Lower leg skin (tissue), 4 donors: Measurements from ENCODE around the gene WDFY2. TPM values are rescaled to one million over a fixed set of nuclear protein-coding genes. Genes with fewer than 3 reads are reported as not detected.
"Not testable (repeated sequence)": the region's sequence is repeated elsewhere in the genome, so short reads cannot be mapped to it uniquely, and the experiment has no call there.

Experiments used
- DNase-seq, 2 donors: peaks; one replicate each; pipeline ENCODE4 v3.0.0-alpha.2; 2019; ENCODE audit warnings: low spot score in 2 of 2
- H3K4me3 ChIP-seq: fragments of 200-600 bp; sonication (generic); 2 replicates; pipeline ENCODE4 v1.5.1; 2017; ENCODE audit warnings: mild to moderate bottlenecking, low read depth; ENCODE audit not compliant: poor library complexity, severe bottlenecking
- CTCF ChIP-seq, 3 donors: fragments of 450-650 bp; IDR thresholded peaks; one replicate each; pipeline ENCODE4 v1.5.1; 2016; ENCODE audit warnings: antibody characterized with exemption in 3 of 3, mild to moderate bottlenecking in 3 of 3, moderate library complexity in 2 of 3
- POLR2A ChIP-seq, 2 donors: fragments of 450-650 bp; IDR thresholded peaks; one replicate each; pipeline ENCODE4 v1.6.1; 2016 to 2017; ENCODE audit warnings: antibody characterized with exemption in 2 of 2, mild to moderate bottlenecking in 1 of 2, moderate library complexity in 1 of 2
- WGBS, 2 donors: methylation state at CpG; one replicate each; pipeline ENCODE4 v1.1.5; 2018; 5-methylcytosine and 5-hydroxymethylcytosine counted together
- intact Hi-C: fragments of 100-400 bp; cut with DNase I; formaldehyde crosslinking; loops from one replicate; pipeline ENCODE4 v1.15.0; 2023; ENCODE audit warnings: low total_unique reads
- total RNA-seq, 4 donors: library from RNA; depleted of rRNA; stranded (reverse); fragments of >200 nt; gene quantifications; one replicate each; pipeline ENCODE4 v1.1.0, GENCODE V29; 2016

WDFY2 gene
- total RNA-seq, 4 donors from 2014 or later: 20.1 to 40.3 (median 22.4) TPM

- intact Hi-C loops: no loop called here
- TF ChIP-seq POLR2A (IDR thresholded peaks at IDR 0.05) (no peak), CTCF (IDR thresholded peaks at IDR 0.05) (no peak)
- WGBS, 2 donors: 41 to 56% methylated on average over 9 of the region's 9 CpGs
- no peak overlapping the region for H3K4me3 ChIP-seq
- no peak for DNase-seq
Measured at GRCh38 chr13:51542346-51543242, 41.7 kb upstream of the WDFY2 start.

DNA sequence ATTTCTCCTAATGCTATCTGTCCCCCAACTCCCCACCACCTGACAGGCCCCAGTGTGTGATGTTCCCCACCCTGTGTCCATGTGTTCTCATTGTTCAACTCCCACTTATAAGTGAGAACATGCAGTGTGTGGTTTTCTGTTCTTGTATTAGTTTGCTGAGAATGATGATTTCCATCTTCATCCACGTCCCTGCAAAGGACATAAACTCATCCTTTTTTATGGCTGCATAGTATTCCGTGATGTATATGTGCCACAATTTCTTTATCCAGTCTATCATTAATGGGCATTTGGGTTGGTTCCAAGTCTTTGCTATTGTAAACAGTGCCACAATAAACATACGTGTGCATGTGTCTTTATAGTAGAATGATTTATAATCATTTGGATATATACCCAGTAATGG lies 38.8 kb upstream of the WDFY2 start:
- DNase-seq: not testable (repeated sequence)

DNA sequence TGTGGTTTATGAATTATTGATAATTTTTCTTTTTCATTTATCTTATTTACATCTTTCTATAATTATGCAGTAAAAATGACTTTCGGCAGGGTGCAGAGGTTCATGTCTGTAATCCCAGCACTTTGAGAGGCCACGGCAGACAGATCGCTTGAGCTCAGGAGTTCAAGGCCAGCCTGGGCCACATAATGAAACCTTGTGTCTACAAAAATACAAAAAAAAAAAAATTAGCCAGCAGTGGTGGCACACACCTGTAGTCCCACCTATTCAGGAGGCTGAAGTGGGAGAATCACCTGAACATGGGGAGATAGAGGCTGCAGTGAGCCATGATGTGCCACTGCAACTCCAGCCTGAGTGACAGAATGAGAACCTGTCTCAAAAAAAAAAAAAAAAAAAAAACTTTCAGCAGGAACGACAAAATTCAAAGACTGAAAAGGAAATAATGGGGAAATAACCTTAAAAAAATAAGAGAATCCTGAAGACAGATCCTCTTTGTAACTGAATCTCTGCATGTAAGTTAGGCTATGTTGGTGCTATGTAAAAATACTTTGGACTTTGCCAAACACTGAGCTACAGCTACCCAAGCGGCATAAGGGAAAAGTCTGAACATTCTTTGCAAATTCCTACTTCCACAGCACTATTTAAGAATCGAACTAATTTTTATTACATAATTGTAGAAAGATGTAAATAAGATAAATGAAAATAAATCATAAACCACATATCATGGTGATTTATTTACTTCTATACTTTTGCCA lies 36.7 kb upstream of the WDFY2 start:
- no peak for DNase-seq
- WGBS, 2 donors: 88 to 89% methylated on average over 6 of the region's 6 CpGs
- TF ChIP-seq POLR2A (IDR thresholded peaks at IDR 0.05) (no peak), CTCF (IDR thresholded peaks at IDR 0.05) (no peak)
- intact Hi-C loops: no loop called here
- no peak overlapping the region for H3K4me3 ChIP-seq

More for the DNA sequence above, 38.8 kb upstream of the WDFY2 start:
- WGBS, 2 donors: 76 to 89% methylated on average over 3 of the region's 3 CpGs
- H3K4me3 ChIP-seq, intact Hi-C loops: not testable (repeated sequence)

DNA sequence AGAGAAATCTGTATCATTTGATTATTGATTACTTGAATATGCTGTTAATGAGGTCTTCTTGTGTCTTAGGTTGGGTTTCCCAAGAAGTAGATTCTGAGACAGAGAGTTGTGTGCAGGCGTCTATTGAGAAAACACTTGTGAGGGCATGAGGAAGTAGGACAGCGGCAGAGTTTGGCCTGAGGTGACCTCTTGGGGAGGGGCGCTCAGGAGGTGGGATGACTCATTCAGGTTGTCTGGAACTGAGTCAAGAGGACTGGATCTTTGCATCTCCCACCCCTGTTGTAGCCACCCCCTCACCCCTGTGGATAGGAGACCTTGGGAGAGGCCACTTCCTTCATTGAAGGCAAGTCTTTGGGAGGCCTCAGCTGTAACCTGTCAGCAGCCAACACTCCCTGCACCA lies 35.2 kb upstream of the WDFY2 start:
- no peak overlapping the region for H3K4me3 ChIP-seq
- DNase-seq: peak in 1 of 2 donors; percentile 82
- 50 to 67% methylated on average over 3 of the region's 3 CpGs for WGBS, 2 donors
- intact Hi-C loops: no loop called here
- TF ChIP-seq POLR2A (IDR thresholded peaks at IDR 0.05): no peak
- no peak for TF ChIP-seq CTCF (IDR thresholded peaks at IDR 0.05)

DNA sequence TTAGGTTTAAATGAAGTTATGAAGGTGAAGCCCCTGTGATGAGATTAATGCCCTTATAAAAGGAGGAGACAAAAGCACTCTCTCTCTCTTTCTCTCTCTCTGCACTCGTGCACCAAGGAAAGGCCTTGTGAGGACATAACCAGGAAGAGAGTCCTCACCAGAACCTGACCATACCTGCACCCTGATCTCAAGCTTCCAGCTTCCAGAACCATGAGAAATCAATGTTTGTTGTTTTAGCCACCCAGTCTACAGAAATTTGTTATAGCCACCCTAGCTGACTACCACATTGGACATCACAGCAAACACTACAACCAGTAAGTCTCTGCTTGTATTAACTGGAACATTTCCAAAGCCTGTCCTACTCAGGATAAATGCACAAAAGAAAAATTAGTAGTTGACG lies 34.7 kb upstream of the WDFY2 start:
- H3K4me3 ChIP-seq: no peak overlapping the region
- TF ChIP-seq POLR2A (IDR thresholded peaks at IDR 0.05) (no peak), CTCF (IDR thresholded peaks at IDR 0.05) (no peak)
- 70 to 81% methylated on average over 2 of the region's 2 CpGs for WGBS, 2 donors
- intact Hi-C loops: no loop called here
- DNase-seq: no peak

DNA sequence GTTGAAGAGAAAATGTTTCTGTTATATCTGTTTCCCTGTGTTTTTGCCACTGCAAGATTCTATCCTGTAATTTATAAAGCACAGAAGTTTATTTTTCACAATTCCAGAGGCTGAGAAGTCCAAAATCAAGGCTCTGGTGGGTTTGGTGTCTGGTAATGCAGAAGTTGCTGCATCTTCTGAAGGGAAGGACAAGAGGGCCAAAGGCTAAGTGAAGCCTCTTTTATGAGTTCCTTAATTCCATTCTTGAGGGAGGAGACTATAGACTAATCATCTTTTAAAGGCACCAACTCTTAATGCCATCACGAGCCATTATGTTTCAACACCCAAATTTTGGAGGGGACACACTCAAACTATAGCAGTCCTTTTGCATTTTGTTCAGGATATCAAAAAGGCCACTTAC lies 34.1 kb upstream of the WDFY2 start:
- intact Hi-C loops: no loop called here
- 81 to 89% methylated on average over 1 of the region's 1 CpG for WGBS, 2 donors
- no peak overlapping the region for H3K4me3 ChIP-seq
- TF ChIP-seq POLR2A (IDR thresholded peaks at IDR 0.05) (no peak), CTCF (IDR thresholded peaks at IDR 0.05) (no peak)
- DNase-seq: no peak
